ENCODE results near the gene RNPEP. TPM values are rescaled to one million over a fixed set of nuclear protein-coding genes. Genes with fewer than 3 reads are reported as not detected.
"Not testable (repeated sequence)": the region's sequence is repeated elsewhere in the genome, so short reads cannot be mapped to it uniquely, and the experiment has no call there.

The RNPEP gene
- total RNA-seq, 1 donor from 2014 or later: 18.7 TPM

DNA sequence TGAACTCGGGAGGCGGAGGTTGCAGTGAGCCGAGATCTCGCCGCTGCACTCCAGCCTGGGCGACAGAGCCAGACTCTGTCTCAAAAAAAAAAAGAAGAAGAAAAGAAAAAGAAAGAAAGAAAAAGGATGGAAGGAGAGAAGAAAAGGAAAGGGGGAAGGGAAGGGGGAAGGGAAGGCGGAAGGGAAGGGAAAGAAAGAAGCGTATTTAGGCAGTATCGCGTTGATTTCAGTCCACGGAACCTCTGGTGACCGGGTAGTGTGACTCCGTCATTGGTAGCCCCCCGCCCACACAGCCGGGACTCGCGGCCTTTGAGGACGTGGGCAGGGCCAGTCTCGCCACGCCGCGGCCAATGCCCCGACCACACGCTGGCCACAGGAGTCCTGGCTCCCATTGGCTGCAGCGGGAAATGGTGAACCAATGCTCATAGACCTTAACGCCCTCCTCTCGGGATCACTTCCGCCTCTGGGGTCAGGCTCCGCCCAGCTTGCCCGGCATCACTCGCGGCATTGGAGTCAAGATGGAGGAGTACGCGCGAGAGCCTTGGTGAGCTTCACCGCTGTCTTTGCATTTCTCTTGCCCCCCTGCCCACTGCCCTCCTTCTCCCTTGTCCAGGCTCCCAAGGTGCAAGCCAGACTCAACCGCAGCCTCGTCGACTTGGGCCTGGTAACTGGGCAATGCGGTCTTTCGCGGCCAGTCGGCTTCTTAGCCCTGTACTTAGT, 27.3 kb upstream of the RNPEP start, which contains the start of gene TIMM17A:
Gene TIMM17A (plus strand): TSS at position 495 of the 720 bp plus-strand sequence. CDS start 24 bp downstream, at position 519.
- ATAC-seq (peak; percentile 100), DNase-seq (ENCODE audit: missing footprints) (peak; percentile 98)
- intact Hi-C loops (cut with DNase I): loop anchor here (5.0 kb wide), 1 partner anchor 58 kb away; no protein-coding TSS in a partner anchor

DNA sequence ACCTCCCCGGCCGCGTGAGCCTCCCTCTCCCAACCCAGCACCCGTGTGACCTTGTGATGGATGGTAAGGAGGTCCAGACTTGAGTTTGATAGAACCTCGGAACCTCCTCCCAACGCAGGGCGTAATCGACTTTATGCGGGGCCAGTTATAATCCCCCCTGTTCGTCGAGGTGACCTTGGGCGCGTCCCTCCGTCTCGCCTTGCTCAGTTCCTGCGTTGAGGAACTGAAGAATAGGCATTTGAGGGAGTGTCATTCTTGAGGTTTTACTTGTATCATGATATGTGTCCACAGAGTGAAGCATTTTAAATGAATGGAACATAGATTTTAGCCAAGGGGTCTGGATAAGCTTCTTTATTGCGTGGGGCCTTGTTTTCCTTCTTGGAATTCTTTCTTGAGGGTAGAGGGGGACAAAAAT, 26.7 kb upstream of the RNPEP start:
- ATAC-seq (no peak), DNase-seq (ENCODE audit: missing footprints) (no peak)
- intact Hi-C loops (cut with DNase I): loop anchor here (5.0 kb wide), 1 partner anchor 58 kb away; no protein-coding TSS in a partner anchor

DNA sequence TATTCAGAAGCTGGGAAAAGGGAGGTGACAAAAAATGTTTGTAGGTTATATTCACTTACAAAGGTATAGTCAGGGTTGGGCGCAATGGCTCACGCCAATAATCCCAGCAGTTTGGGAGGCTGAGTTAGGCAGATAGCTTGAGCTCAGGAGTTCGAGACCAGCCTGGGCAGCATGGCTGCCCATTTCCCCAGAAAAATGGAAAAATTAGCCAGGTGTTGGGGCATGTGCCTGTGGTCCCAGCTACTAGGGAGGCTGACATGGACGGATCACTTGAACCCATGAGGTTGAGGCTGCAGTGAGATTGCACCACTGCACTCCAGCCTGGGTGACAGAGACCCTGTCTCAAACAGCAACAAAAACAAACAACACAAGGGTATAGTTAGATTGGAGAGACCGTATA, 24.1 kb upstream of the RNPEP start:
- no peak for DNase-seq (ENCODE audit: missing footprints)
- intact Hi-C loops (cut with DNase I): loop anchor here (5.0 kb wide), 1 partner anchor 61 kb away; no protein-coding TSS in a partner anchor
- ATAC-seq: no peak

DNA sequence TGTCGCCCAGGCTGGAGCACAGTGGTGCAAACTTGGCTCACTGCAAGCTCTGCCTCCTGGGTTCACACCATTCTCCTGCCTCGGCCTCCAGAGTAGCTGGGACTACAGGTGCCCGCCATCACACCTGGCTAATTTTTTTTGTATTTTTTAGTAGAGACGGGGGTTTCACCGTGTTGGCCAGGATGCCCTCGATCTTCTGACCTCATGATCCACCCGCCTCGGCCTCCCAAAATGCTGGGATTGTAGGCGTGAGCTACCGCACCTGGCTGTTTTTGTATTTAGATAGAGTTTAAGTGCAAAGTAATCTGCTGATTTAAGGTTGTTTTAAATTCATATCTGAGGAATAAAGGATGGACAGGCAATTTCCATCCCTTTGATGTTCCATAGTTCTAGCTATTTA, 20.1 kb upstream of the RNPEP start:
- DNase-seq (ENCODE audit: missing footprints); intact Hi-C loops (cut with DNase I); ATAC-seq: not testable (repeated sequence)

DNA sequence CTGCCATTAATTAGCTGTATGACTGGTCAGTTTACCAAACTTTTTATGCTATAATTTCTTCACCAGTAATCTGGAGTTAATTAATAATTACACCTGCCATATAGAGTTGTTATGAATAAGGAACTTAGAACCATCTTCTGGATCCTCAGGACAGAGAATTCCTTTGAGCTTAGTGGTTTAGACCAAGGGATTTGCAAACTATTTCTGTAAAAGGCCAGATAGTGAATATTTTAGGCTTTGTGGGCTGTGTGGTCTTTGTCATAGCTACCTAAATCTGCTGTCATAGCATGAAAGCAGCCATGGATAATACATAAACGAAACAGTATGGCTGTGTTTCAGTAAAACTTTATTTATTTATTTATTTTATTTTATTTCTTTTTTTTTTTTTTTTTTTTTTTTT, 18.2 kb upstream of the RNPEP start:
- no peak for DNase-seq (ENCODE audit: missing footprints)
- ATAC-seq: no peak
- intact Hi-C loops (cut with DNase I): no loop called here

DNA sequence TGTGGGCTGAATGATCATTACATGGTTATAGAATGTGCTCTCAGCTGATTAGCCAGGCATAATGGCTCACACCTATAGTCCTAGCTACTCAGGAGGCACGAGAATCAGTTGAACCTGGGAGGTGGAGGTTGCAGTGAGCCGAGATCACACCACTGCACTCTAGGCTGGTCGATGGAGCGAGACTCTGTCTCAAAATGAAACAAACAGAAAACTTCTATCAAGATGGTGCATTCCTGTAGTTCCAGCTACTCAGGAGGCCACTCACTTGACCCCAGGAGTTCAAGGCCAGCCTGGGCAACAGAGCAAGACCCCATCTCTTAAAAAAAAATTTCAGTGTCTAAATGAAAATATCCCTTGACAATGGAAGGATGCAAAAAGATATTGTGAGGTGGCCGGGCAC, 16.3 kb upstream of the RNPEP start:
- intact Hi-C loops (cut with DNase I): loop anchor here (5.0 kb wide), 1 partner anchor 259 kb away; no protein-coding TSS in a partner anchor
- DNase-seq (ENCODE audit: missing footprints) (no peak), ATAC-seq (no peak)

DNA sequence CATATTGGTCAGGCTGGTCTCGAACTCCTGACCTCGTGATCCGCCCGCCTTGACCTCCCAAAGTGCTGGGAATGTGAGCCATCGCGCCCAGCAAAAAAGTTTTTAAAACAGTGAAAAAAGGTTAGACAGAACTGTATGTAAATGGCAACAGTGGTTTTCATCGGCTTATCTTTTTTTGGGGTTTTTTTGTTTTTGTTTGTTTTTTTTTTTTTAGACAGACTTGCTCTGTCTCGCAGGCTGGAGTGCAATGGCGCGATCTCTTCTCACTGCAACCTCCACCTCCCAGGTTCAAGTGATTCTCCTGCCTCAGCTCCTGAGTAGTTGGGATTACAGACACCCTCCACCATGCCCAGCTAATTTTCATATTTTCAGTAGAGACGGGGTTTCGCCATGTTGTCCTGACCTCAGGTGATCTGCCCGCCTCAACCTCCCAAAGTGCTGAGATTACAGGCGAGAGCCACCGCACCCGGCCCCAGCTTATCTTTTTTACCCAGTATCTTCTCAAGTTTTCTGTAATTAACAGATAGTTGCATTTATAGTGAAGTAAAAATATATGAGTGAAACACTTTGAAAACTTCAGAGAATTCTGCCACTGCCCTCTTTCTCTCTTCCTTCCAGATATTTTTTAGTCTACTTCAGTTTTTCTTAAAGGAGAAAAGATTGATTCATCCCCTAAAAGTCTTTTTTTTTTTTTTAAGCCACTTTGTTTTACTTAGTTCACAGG, 14.1 kb upstream of the RNPEP start:
- DNase-seq (ENCODE audit: missing footprints) (no peak), ATAC-seq (no peak)
- intact Hi-C loops (cut with DNase I): loop anchor here (5.0 kb wide), 1 partner anchor 261 kb away; no protein-coding TSS in a partner anchor

DNA sequence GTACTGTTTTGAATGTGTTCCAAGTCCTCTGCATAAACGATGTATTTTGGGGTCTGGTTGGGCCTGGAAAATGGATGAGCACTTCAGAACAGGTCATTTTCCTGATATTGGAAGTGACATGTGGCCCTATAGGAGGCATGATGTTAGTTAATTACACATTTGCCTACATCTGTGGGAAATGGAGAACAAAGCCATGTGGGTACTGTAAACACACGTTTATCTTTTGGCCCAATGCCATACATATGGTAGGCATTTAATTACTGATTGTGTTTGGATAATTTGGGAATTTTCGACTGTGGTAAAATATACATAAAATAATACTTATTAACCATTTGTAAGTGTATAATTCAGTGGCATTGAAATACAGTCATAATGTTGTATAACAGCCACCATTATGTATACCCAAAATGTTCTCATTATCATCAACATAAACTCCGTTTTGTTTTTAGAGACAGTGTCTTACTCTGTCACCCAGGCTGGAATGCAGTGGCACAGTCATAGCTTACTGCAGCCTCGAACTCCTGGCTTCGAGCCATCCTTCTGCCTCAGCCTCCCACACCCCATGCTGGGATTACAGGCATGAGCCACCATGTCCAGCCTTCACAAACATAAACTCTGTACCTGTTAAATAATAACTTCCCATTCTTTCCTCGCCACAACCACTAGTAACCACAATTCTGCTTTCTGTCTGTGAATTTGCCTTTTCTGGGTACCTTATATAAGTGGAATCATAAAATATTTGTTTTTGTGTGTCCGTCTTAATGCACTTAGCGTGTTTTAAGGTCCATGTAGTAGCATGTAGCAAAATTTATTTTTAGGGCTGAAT, 11.9 kb upstream of the RNPEP start:
- intact Hi-C loops (cut with DNase I): loop anchor here (5.0 to 10.0 kb wide), 2 partner anchors 143 to 436 kb away; partner anchors contain the start of genes IPO9 and NAV1
- DNase-seq (ENCODE audit: missing footprints) (no peak), ATAC-seq (no peak)

DNA sequence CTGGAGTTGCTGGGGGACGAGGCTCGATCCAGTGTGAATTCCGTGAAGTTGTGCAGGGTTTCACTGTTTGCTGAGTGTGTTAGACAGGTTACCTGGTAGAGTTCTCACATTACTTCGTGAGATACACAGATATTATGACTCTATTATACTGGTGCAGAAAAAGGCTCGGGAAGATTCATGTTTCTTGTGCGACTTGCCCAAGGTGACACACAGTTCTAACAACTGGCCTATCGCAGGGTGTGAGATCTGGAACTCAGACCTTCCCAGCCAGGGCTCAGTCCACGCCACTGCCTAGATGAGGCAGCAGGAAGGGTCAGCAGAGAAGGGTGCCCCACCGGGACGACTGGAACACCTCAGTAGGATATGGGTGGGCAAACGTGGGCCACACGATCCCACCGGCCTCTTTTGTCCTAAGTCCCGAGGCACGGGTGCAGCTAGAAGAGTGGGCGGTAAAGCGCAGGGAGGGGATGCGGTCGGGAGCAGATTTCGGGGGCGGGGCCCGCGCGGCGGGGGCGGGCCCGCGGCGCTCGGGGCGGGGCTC, 296 bp upstream of the RNPEP start:
- intact Hi-C loops (cut with DNase I): no loop called here
- no peak for ATAC-seq

DNA sequence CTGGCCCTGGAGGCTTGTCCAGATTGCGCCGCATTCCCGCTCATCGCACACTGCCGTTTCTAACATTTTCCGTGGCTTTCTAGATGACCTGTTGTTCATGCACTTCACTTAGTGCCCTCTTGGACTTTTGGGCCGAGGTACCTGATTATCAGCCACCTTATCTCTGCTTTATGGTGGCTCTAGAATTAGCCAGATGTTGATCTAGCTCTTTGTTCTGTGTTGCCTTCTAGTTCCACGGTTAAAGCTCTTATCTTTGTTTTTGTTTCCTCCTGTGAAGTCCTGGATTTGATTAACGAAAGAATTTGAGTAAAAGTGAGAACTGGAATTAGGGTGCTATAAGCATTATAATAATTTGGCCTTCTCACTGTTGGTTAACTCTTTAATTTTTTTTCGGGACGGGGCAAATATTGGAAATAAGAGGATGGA, 945 bp downstream of the RNPEP start:
- no peak for ATAC-seq
- intact Hi-C loops (cut with DNase I): no loop called here
- DNase-seq (ENCODE audit: missing footprints): no peak

More for the DNA sequence above, 296 bp upstream of the RNPEP start:
- peak; percentile 88 for DNase-seq (ENCODE audit: missing footprints)

DNA sequence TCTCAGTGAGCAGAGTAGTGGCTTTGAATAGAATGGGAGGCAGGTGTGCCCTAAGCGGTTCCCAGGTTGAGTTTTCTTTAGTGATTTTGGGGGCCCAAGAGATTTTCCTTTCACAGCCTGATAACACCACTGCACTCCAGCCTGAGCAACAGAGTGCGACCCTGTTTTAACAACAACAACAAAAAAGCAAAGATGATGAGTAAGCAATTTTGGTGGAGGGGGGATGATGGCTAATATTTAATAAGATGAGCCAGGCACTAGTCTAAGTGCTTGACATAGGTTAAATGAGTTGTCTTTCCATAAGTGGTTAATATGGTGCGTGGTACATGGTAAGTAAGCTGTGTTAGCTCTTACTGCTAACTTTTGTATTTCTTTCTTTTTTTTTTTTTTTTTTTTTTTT, 2.0 kb downstream of the RNPEP start:
- ATAC-seq (no peak), DNase-seq (ENCODE audit: missing footprints) (no peak)
- intact Hi-C loops (cut with DNase I): no loop called here

DNA sequence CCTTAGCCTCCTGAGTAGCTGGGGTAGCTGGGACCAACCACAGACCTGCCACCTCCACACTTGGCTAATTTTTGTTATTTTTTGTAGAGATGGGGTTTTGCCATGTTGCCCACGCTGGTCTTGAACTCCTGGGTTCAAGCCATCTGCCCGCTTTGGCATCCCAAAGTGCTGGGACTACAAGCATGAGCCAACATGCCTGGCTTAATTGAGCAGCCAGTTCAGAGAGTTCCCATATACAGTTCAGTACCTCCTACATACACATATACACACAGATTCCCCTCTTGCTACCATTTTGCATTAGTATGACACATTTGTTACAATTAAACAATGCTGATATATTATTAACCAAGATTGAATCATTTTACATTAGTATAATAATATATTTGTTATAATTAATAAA, 2.9 kb downstream of the RNPEP start:
- DNase-seq (ENCODE audit: missing footprints): no peak
- intact Hi-C loops (cut with DNase I): no loop called here
- ATAC-seq: no peak

DNA sequence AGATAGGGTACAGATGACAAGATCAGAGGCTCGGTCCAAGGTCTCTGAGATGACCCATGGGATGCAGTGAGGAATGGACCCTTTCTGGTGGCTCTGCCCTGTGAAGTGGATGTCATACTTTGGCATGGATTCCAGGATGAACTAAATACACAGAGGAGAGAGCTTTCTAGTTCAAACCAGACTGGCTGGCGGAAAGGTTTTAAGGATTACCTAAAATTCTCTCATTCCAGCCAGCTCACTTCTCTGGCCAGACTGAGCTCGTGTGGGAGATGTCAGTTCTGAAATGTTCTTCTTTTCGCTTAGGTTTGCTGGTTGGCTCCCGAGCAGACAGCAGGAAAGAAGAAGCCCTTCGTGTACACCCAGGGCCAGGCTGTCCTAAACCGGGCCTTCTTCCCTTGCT, 6.2 kb downstream of the RNPEP start:
- intact Hi-C loops (cut with DNase I): no loop called here
- ATAC-seq (no peak), DNase-seq (ENCODE audit: missing footprints) (no peak)

DNA sequence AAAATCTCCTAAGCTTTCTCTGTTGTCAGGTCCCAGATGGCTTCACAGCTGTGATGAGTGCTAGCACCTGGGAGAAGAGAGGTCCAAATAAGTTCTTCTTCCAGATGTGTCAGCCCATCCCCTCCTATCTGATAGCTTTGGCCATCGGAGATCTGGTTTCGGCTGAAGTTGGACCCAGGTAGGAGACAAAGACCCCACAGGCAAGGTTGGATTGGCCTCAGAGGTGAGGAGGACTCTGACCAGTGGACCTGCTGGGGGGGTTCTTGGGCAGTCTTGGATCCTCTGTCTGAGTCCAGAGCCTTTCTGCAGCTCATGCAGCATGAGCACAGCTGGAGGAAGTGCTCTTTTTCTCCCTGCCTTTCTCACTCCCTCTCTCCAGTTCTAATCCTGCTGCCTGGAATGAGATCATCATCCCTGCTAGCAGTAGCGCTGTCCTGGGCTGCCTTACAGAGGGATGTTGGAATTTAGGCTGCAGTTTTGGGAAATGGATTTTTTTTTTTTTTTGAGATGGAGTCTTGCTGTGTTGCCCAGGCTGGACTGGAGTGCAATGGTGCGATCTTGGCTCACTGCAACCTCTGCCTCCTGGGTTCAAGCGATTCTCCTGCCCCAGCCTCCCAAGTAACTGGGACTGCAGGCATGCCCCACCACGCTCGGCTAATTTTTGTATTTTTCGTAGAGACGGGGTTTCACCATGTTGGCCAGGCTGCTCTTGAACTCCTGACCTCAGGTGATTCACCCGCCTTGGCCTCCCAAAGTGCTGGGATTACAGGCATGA, 7.1 kb downstream of the RNPEP start:
- ATAC-seq (no peak), DNase-seq (ENCODE audit: missing footprints) (no peak)
- intact Hi-C loops (cut with DNase I): no loop called here

DNA sequence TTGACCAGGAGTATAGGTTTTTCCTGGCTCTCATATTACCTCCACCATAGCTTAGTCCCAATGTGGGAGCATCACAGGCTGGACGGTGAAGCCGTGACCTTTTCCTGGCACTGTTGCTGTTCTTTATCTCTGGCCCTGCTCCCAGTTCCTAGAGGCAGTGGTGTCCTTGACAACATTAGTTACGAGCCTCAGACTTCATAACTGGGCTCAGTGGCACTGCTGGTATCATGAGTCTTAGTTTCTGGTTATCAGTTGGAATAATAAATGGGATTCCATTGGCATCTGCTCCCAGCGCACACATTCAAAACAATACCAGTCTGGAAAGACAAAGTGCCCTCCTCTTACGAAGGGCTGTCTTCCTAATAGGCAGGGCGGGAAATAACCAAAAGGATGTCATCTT, 8.0 kb downstream of the RNPEP start:
- DNase-seq (ENCODE audit: missing footprints): no peak

DNA sequence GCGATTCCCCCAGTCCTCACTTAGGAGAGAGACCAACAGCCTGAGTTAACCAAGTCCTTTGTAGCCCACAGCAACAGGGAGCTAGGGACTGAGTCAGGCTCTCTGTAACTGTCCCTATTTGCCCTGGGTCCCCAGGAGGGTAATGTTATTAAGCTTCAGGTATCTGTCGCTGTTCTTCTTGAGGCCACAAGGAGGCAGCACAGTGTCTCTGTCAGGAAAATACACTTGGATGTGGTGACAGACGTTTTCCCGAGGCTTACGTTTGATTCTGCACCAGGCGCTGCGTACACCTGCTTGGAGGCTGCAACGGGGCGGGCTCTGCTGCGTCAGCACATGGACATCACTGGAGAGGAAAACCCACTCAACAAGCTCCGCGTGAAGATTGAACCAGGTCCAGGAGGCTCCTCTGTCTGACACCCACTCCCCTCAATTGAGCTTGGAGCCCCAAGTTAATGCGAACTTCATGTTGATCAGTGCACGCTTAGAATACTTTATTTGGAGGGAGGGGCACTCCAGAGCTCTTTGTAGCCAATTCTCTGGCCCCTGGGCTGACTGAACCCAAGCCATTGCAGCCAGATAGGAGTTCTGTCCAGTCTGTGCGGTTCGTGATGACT, 17.3 kb downstream of the RNPEP start:
- ATAC-seq: peak; percentile 52
- intact Hi-C loops (cut with DNase I): no loop called here
- no peak for DNase-seq (ENCODE audit: missing footprints)

More for the DNA sequence above, 8.0 kb downstream of the RNPEP start:
- ATAC-seq: peak; percentile 90
- intact Hi-C loops (cut with DNase I): no loop called here

DNA sequence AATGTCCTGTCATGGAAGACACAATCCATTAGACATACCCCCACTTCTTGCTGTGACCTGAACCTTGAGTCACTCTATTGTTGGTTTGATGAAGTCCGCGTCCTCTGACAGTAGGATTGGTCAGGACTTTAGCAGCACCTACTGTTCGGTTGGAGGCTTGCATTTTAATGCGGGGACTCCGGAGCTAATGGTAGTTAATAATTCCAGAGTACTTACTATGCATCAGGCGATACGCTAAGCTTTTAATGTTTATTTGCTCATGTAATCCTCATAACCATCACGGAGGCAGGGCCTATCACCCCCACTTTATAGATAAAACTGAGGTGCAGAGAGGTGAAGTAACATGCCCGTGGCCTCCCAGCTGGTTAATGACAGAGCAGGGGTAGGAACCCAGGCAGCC, 20.1 kb downstream of the RNPEP start:
- intact Hi-C loops (cut with DNase I): no loop called here
- no peak for ATAC-seq
- DNase-seq (ENCODE audit: missing footprints): no peak

DNA sequence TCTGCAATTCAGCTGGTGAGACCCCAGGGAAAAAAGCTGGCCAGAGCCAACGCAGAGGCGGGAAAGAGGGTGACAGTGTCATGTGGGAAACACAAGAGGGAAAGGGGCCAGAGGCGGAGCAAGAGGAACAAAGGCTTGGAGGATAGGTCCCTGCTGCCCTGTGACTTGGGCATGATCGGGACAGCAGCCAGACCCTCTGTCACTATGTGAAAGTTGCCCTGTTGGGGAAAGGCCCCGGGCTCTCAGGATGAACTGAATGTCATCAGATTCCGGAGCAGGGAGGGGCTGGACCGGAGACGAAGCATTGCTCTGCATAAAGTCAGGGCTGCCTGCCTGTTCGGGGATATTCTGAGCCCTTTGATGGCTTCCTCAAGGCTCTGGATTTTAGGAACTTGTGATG, 22.3 kb downstream of the RNPEP start:
- no peak for DNase-seq (ENCODE audit: missing footprints)
- intact Hi-C loops (cut with DNase I): no loop called here
- ATAC-seq: no peak
